Kidney epithelial cell (primary cell): ENCODE measurements around the gene CRYAA. TPM values are rescaled to one million over a fixed set of nuclear protein-coding genes. Genes with fewer than 3 reads are reported as not detected.

Experiments
- DNase-seq: peaks from one replicate; pipeline ENCODE4 v3.0.0-alpha.2; 2010; ENCODE audit warnings: low read depth
- H3K27me3 ChIP-seq: 2 replicates; pipeline ENCODE4 v1.6.0; 2011; ENCODE audit warnings: low read length; ENCODE audit not compliant: control insufficient read depth, insufficient read depth
- H3K36me3 ChIP-seq: 2 replicates; pipeline ENCODE4 v1.5.1; 2011; ENCODE audit warnings: low read length; ENCODE audit not compliant: control insufficient read depth, insufficient read depth
- H3K4me3 ChIP-seq: 2 replicates; pipeline ENCODE4 v1.5.1; 2011; ENCODE audit warnings: low read depth, mild to moderate bottlenecking, control low read depth, low read length
- total RNA-seq: library from RNA; depleted of rRNA; stranded (reverse); fragments of >200 nt; gene quantifications from 2 replicates; pipeline ENCODE4 v1.2.3, GENCODE V29; 2015
- TF ChIP-seq, protein P1 (sequence below): IDR thresholded peaks from 2 replicates; pipeline ENCODE4 v1.5.1; 2011; ENCODE audit warnings: mild to moderate bottlenecking, moderate library complexity, low read length, control low read depth, inconsistent platforms; ENCODE audit not compliant: insufficient read depth, poor library complexity, severe bottlenecking

The CRYAA gene
- total RNA-seq, 1 donor from 2014 or later: not detected

DNA sequence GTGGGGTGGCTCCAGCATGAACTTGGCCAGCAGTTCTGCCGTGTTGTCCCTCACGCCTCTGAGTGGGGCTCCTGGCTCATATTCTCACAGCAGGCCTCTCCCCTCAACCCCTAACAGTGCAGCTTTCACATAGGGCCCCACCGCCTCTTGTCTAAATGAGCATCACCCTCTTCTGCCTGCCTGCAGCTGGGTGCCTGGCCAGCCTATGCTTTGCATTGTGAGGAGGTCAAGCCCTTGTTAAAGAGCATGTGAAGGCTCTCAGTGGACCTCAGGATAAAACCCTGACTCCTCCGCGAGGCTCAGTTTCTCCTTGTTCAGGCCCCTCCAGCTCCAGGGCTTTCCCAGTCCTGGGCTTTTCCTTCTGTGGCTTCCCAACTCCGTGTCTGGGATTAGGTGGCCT lies 34.8 kb downstream of the CRYAA start:
- Histone ChIP-seq H3K27me3 (peaks cover 2% of the 10 kb centered on the region), H3K36me3 (no peaks in the 10 kb centered on the region), H3K4me3 (no peak overlapping the region)
- TF ChIP-seq, protein P1, sequence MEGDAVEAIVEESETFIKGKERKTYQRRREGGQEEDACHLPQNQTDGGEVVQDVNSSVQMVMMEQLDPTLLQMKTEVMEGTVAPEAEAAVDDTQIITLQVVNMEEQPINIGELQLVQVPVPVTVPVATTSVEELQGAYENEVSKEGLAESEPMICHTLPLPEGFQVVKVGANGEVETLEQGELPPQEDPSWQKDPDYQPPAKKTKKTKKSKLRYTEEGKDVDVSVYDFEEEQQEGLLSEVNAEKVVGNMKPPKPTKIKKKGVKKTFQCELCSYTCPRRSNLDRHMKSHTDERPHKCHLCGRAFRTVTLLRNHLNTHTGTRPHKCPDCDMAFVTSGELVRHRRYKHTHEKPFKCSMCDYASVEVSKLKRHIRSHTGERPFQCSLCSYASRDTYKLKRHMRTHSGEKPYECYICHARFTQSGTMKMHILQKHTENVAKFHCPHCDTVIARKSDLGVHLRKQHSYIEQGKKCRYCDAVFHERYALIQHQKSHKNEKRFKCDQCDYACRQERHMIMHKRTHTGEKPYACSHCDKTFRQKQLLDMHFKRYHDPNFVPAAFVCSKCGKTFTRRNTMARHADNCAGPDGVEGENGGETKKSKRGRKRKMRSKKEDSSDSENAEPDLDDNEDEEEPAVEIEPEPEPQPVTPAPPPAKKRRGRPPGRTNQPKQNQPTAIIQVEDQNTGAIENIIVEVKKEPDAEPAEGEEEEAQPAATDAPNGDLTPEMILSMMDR: no peak
- DNase-seq: no peak

DNA sequence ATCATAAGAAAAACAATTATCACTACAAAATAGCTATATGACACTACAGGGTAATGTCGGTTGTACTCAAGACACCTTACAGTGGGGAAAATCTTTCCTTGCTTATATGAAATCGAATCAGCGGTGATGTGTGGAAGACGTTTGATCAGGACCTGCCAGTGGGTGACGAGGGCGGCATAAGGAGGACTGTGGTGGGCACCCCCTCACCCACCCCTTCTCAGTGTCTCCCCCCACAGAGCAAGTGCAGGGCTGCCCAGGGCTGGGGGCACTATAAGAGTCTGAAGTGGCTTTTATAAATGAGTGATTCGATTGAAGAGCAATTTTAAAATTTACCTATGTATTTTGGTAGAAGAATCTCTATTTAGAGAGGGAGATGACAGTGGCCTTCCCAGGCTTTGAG lies 35.8 kb downstream of the CRYAA start:
- DNase-seq: no peak
- TF ChIP-seq, protein P1: no peak
- Histone ChIP-seq H3K36me3 (no peaks in the 10 kb centered on the region), H3K27me3 (peaks cover 2% of the 10 kb centered on the region), H3K4me3 (no peak overlapping the region)

DNA sequence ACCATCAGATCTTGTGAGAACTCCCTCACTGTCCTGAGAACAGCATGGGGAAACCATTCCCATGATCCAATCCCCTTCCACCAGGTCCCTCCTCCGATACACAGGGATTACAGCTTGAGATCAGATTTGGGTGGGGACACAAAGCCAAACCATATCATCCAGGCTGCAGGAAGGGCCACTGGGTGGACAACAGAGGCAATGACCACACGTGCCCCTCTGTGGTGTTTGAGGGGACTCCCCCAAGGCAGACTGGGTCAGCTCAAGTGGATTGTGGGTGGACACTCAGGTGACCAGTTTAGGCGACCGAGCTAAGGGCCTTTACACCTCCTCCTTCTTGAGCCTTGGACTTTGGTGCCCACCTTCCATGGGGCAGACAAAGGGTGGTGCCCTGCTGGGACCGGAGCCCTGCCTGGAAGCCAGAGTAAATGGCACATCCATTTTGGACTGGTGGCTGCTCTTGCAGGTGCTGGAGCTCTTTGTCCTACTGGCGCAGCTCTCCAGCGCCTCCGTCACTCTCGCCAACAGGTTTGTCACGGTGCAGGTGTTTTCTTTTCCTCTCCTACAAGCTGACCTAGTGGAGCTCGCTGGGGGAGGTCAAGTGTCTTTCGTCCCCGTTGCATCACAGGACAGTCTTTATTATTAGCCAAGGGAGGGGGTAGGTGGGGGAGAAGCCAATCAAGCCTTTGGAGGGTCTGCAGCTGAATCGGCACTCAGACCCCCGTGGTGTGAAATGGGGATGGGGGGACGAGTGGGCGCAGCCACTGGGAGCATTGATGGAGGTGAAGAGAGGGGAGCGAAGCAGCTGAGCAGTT lies 37.6 kb downstream of the CRYAA start:
- Histone ChIP-seq H3K36me3 (no peaks in the 10 kb centered on the region), H3K27me3 (peaks cover 2% of the 10 kb centered on the region), H3K4me3 (no peak overlapping the region)
- DNase-seq: no peak
- TF ChIP-seq, protein P1: no peak

DNA sequence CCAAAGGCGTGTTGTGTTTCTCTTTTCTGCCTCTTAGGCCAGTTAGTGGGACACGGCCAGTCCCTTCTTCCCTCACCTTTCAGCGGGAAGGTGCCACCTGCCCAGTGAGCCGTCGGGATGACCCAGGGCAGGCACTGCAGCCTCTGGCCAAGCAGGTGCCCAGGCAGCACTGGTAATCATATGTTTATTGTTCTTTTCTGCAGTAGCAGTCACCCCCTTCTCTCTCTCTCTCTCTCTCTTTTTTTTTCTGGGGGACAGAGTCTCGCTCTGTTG lies 38.2 kb downstream of the CRYAA start:
- TF ChIP-seq, protein P1: no peak
- no peak overlapping the region for H3K4me3 ChIP-seq
- no peak for DNase-seq
- H3K27me3 ChIP-seq: peaks cover 2% of the 10 kb centered on the region
- no peaks in the 10 kb centered on the region for H3K36me3 ChIP-seq

DNA sequence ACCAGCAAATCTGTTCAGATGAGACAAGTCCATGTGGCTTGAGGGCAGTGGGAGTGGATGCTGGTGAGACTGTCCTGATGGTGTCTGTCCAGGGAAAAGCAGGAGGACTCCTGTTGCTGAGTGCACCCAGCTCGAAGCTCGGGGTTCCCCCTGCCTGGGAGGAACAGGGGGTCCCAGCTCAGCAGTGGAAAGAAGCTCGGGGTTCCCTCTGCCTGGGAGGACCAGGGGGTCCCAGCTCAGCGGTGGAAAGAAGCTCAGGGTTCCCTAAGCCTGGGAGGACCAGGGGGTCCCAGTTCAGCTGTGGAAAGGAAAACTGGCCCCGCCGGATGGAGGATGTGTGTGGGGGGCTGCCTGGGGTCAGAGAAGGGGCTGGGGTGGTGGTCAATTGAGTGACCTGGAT lies 39.1 kb downstream of the CRYAA start:
- TF ChIP-seq, protein P1: no peak
- DNase-seq: no peak

More for the DNA sequence above, 39.1 kb downstream of the CRYAA start:
- Histone ChIP-seq H3K27me3 (peaks cover 2% of the 10 kb centered on the region), H3K4me3 (no peak overlapping the region), H3K36me3 (no peaks in the 10 kb centered on the region)
